PC-3 (cell line): ENCODE results near the gene SLC12A8. TPM values are rescaled to one million over a fixed set of nuclear protein-coding genes. Genes with fewer than 3 reads are reported as not detected.
A peak's percentile ranks its signal among the peaks of the same experiment; 100 is the strongest.

Experiments
- ATAC-seq: fragments of 200-7000 bp; cut with Tn5 transposase; 2 replicates; pipeline ENCODE4 v1.9.1; 2020; ENCODE audit warnings: mild to moderate bottlenecking, moderate library complexity
- BruUV-seq: library from RNA; stranded (reverse); fragments of 400-500 nt; replicated peaks from 2 replicates; lab custom pipeline; 2021; lab: Mats Ljungman, UMichigan
- CTCF ChIA-PET: fragments of 300-600 bp; sonication (Branson Sonifier 250); formaldehyde crosslinking; loops from one replicate; lab custom pipeline; 2022; ENCODE audit warnings: antibody characterized with exemption; lab: Charles Lee
- POLR2A ChIA-PET: fragments of 300-600 bp; sonication (Branson Sonifier 250); formaldehyde crosslinking; loops from one replicate; lab custom pipeline; 2022; ENCODE audit warnings: antibody characterized with exemption; ENCODE audit not compliant: unreplicated experiment; lab: Charles Lee
- DNase-seq: peaks from one replicate; pipeline ENCODE4 v3.0.0-alpha.2; 2015
- H2AFZ ChIP-seq: fragments of 300-600 bp; sonication (generic); 2 replicates; pipeline ENCODE4 v1.6.0; 2016; ENCODE audit warnings: antibody characterized with exemption, low read length
- H3F3A ChIP-seq: fragments of 300-600 bp; sonication (generic); one replicate; pipeline ENCODE4 v1.6.0; 2017; ENCODE audit warnings: antibody characterized with exemption, low read length, control low read depth, mild to moderate bottlenecking; ENCODE audit not compliant: unreplicated experiment
- H3K27ac ChIP-seq: fragments of 300-600 bp; sonication (generic); 2 replicates; pipeline ENCODE4 v1.5.1; 2016; ENCODE audit warnings: mild to moderate bottlenecking, low read length
- H3K27me3 ChIP-seq: fragments of 300-600 bp; sonication (generic); 2 replicates; pipeline ENCODE4 v1.6.1; 2016; ENCODE audit warnings: low read length, mixed read lengths
- H3K36me3 ChIP-seq: fragments of 300-600 bp; sonication (generic); 2 replicates; pipeline ENCODE4 v1.6.1; 2016; ENCODE audit warnings: low read depth, mixed run types, low read length, mixed read lengths
- H3K4me1 ChIP-seq: fragments of 300-600 bp; sonication (generic); 2 replicates; pipeline ENCODE4 v1.5.1; 2016; ENCODE audit warnings: low read length; ENCODE audit not compliant: insufficient read depth
- H3K4me2 ChIP-seq: fragments of 300-600 bp; sonication (generic); 2 replicates; pipeline ENCODE4 v1.6.0; 2016; ENCODE audit warnings: low read length
- H3K4me3 ChIP-seq: fragments of 300-600 bp; sonication (generic); 2 replicates; pipeline ENCODE4 v1.5.1; 2016; ENCODE audit warnings: mild to moderate bottlenecking, low read length, mixed read lengths
- H3K79me2 ChIP-seq: fragments of 300-600 bp; sonication (generic); 2 replicates; pipeline ENCODE4 v1.6.1; 2017; ENCODE audit warnings: low read length, mixed read lengths
- H3K9ac ChIP-seq: fragments of 300-600 bp; sonication (generic); 2 replicates; pipeline ENCODE4 v1.6.0; 2016; ENCODE audit warnings: mild to moderate bottlenecking, low read length
- H3K9me2 ChIP-seq: fragments of 300-600 bp; sonication (generic); replicated peaks from 2 replicates; pipeline ENCODE4 v1.6.1; 2016; ENCODE audit warnings: mixed run types, low read length, mixed read lengths
- H3K9me3 ChIP-seq: fragments of 300-600 bp; sonication (generic); 2 replicates; pipeline ENCODE4 v1.6.1; 2016; ENCODE audit warnings: low read length, mixed read lengths
- H4K20me1 ChIP-seq: fragments of 300-600 bp; sonication (generic); 2 replicates; pipeline ENCODE4 v1.6.1; 2016; ENCODE audit warnings: low read length, mixed read lengths
- EZH2 ChIP-seq: fragments of 300-600 bp; sonication (generic); IDR thresholded peaks from one replicate; pipeline ENCODE4 v1.6.1; 2017; ENCODE audit warnings: antibody characterized with exemption, mild to moderate bottlenecking, low read length; ENCODE audit not compliant: unreplicated experiment
- EZH2phosphoT487 ChIP-seq: fragments of 300-600 bp; sonication (generic); IDR thresholded peaks from 2 replicates; pipeline ENCODE4 v1.6.1; 2018; ENCODE audit warnings: mild to moderate bottlenecking, antibody characterized with exemption, low read length, borderline replicate concordance
- intact Hi-C: fragments of 100-400 bp; cut with micrococcal nuclease; formaldehyde crosslinking; loops from 2 replicates; pipeline ENCODE4 v1.9.0; 2023
- total RNA-seq: library from RNA; depleted of rRNA; stranded (reverse); fragments of >200 nt; gene quantifications from 2 replicates; pipeline ENCODE4 v1.2.3, GENCODE V29; 2014
- TF ChIP-seq, protein P1 (sequence below): fragments of 300-600 bp; sonication (generic); conservative IDR thresholded peaks from 2 replicates; pipeline ENCODE4 v1.5.1; 2017; ENCODE audit warnings: antibody characterized with exemption, low read depth, mild to moderate bottlenecking, low read length

SLC12A8 gene
- total RNA-seq, 1 experiment from 2014 or later: 11.0 TPM

GRCh38 chr3:125067225-125067624 lies 145.3 kb downstream of the SLC12A8 start:
- no TSS peak for BruUV-seq
- no peak overlapping the region for H3K27ac ChIP-seq
- peak; percentile 70 for DNase-seq

DNA sequence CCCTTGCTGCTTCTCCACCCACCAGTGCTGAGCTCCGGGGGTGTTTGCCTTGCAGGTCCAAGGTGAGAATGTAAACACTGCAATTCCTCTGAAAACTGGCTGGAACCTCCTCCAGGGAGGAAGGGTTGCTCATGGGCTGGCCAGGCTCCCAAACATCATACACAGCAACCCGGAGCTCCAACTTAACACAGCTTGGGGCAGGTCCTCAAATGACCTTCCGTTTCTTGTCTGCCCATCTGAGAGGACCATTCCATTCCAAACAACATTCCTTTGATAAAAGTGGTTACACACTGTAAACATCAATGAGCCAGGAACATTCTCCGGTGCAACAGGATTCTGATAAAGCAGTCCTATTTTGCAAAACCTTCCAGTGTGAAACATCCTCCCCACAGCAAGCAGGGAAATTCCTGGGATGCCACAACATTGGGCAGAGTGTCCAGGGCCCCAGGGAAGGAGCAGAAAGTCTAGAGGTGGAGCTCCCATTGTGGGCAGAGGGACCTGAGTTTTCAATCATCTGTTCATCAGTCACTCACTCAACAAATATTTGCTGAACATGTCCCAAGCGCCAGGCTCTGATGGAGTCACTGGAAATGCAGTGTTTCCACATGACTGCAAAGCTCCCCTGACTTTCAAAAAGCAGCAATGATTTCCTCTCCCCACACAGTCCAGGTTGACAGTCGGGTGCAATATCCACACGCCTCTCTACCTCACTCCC lies 149.5 kb downstream of the SLC12A8 start:
- H3K4me3 ChIP-seq: peak overlapping the region; percentile 39; the same call in 1 of the 2 replicates
- H3K36me3 ChIP-seq: no peaks in the 10 kb centered on the region
- 0 out of 2 replicates have a peak overlapping the region, but pooled peaks have one; percentile 19 for H2AFZ ChIP-seq
- no peaks in the 10 kb centered on the region for H4K20me1 ChIP-seq
- ATAC-seq: peak; percentile 92
- H3K79me2 ChIP-seq: no peaks in the 10 kb centered on the region
- intact Hi-C loops: loop anchor here (1.0 to 2.0 kb wide), 2 partner anchors 47 to 52 kb away; no protein-coding TSS in a partner anchor
- DNase-seq: peak; percentile 94
- POLR2A ChIA-PET: interaction anchor here (0.6 kb wide), 3 partner anchors 10 to 133 kb away, joined by 3 read pairs; no protein-coding TSS in a partner anchor
- H3K9me3 ChIP-seq: no peaks in the 10 kb centered on the region
- no peaks in the 10 kb centered on the region for H3K9me2 ChIP-seq
- no peaks in the 10 kb centered on the region for H3F3A ChIP-seq
- H3K27me3 ChIP-seq: no peaks in the 10 kb centered on the region
- TF ChIP-seq EZH2phosphoT487 (0 out of 2 replicates have a peak, but pooled peaks have one; percentile 26), EZH2 (no peak)
- H3K4me1 ChIP-seq: peaks cover 41% of the 10 kb centered on the region
- no TSS peak for BruUV-seq
- CTCF ChIA-PET: interaction anchor here (0.6 kb wide), 1 partner anchor 11 kb away, joined by 4 read pairs; no protein-coding TSS in a partner anchor
- H3K4me2 ChIP-seq: peak overlapping the region; percentile 79
- no peak overlapping the region for H3K9ac ChIP-seq
- H3K27ac ChIP-seq: peak overlapping the region; percentile 84

More at GRCh38 chr3:125067225-125067624, 145.3 kb downstream of the SLC12A8 start:
- Histone ChIP-seq H3K9me3 (no peaks in the 10 kb centered on the region), H3K27me3 (no peaks in the 10 kb centered on the region), H3K36me3 (no peaks in the 10 kb centered on the region), H3K9ac (no peak overlapping the region), H3K4me2 (no peak overlapping the region), H3K9me2 (no peaks in the 10 kb centered on the region), H3F3A (no peaks in the 10 kb centered on the region), H4K20me1 (no peaks in the 10 kb centered on the region), H3K79me2 (no peaks in the 10 kb centered on the region), H3K4me3 (no peak overlapping the region), H3K4me1 (peaks cover 25% of the 10 kb centered on the region), H2AFZ (no peak overlapping the region)
- TF ChIP-seq EZH2 (no peak), EZH2phosphoT487 (no peak)
- TF ChIP-seq, protein P1, sequence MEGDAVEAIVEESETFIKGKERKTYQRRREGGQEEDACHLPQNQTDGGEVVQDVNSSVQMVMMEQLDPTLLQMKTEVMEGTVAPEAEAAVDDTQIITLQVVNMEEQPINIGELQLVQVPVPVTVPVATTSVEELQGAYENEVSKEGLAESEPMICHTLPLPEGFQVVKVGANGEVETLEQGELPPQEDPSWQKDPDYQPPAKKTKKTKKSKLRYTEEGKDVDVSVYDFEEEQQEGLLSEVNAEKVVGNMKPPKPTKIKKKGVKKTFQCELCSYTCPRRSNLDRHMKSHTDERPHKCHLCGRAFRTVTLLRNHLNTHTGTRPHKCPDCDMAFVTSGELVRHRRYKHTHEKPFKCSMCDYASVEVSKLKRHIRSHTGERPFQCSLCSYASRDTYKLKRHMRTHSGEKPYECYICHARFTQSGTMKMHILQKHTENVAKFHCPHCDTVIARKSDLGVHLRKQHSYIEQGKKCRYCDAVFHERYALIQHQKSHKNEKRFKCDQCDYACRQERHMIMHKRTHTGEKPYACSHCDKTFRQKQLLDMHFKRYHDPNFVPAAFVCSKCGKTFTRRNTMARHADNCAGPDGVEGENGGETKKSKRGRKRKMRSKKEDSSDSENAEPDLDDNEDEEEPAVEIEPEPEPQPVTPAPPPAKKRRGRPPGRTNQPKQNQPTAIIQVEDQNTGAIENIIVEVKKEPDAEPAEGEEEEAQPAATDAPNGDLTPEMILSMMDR: no peak
- ATAC-seq: no peak
- intact Hi-C loops: no loop called here
- CTCF ChIA-PET: interaction anchor here (0.6 kb wide), 1 partner anchor 371 kb away, joined by 7 read pairs; no protein-coding TSS in a partner anchor
- POLR2A ChIA-PET: no interaction called here

DNA sequence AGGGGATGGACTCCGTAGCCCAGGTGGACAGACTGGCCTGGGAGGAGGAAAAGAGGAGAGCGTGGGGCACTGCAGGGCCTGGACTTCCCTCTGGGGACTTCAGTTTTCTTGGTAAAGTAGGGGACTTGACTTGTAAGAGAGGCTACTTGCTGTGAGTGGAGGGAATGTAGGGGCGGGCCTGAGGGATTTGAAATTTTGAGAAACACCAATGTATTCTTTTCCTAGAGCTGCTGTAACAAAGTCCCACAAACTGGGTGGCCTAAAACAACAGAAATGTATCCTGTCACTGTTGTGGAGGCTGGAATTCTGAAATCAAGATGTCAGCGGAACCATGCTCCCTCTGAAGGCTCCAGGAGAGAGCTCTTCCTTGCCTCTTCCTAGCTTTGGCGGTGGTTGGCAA lies 150.9 kb downstream of the SLC12A8 start:
- H3K4me2 ChIP-seq: 0 out of 2 replicates have a peak overlapping the region, but pooled peaks have one; percentile 79
- ChIA-PET POLR2A (no interaction called here), CTCF (no interaction called here)
- TF ChIP-seq EZH2phosphoT487 (no peak), EZH2 (no peak)
- TF ChIP-seq, protein P1: no peak
- intact Hi-C loops: loop anchor here (2.0 kb wide), 1 partner anchor 51 kb away; no protein-coding TSS in a partner anchor
- no TSS peak for BruUV-seq
- H3K4me1 ChIP-seq: peaks cover 45% of the 10 kb centered on the region
- no peak overlapping the region for H3K9ac ChIP-seq
- H3K27me3 ChIP-seq: no peaks in the 10 kb centered on the region
- no peak for ATAC-seq
- no peaks in the 10 kb centered on the region for H3K9me3 ChIP-seq
- no peak for DNase-seq
- H3K79me2 ChIP-seq: no peaks in the 10 kb centered on the region
- H2AFZ ChIP-seq: no peak overlapping the region
- H3K9me2 ChIP-seq: no peaks in the 10 kb centered on the region
- no peak overlapping the region for H3K27ac ChIP-seq
- no peaks in the 10 kb centered on the region for H4K20me1 ChIP-seq
- H3K4me3 ChIP-seq: no peak overlapping the region
- H3K36me3 ChIP-seq: no peaks in the 10 kb centered on the region
- H3F3A ChIP-seq: no peaks in the 10 kb centered on the region
